ENCODE measurements around the gene ROMO1.
"Not testable (repeated sequence)": the region's sequence is repeated elsewhere in the genome, so short reads cannot be mapped to it uniquely, and the experiment has no call there.

Gene ROMO1

GRCh38 chr20:35731862-35732643, 32.8 kb downstream of the ROMO1 start:
- no peak for DNase-seq

GRCh38 chr20:35732644-35732982, 33.4 kb downstream of the ROMO1 start:
- DNase-seq = no peak

DNA sequence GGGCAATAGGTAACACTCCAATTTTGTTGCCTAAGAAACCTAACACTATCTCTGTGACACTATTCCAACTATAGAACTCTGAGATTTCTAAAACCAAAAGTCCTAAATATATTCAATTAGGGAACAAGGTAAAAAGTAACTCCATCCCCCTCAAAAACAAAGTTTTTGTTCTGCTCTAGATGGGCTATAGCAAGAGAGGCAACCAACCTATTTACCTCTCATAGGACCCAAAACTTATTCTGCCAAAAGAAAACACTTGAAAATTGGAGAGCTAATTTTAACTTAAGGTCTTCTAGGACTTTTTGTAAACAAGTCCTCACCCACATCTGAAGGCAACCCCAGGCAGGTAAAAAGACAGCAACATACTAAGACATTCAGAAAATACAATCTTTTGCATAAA, 35.2 kb downstream of the ROMO1 start:
- no peak for DNase-seq

GRCh38 chr20:35734777-35735649, 35.8 kb downstream of the ROMO1 start:
- no peak for DNase-seq

DNA sequence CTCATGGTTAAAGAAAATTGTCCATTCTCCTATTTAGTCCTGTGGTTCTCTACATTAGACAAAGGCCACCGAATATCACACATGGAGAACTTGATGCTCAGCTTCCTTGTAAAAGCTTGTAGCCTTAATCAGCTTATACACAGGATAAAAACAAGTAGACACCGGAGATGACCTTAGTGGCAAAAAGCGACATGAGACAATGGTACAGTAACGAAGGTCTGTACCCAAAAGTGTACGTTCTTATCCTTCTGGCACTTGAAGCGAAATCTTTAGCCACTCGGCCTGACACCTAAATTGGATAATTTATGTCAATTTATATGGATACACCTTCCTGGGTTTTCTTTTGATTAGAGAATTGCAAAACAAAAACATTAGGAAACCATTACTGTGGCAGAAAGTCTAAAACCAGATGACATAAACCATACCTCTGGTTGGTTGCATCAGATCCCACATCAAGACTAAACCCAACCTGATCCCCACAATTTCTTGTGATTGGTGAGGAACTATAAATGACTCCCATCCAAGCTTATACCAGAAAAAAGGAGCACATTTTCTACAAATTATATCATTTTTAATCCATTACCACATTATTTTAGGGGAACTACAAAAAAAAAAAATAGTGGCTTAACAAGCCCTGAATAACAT, 36.7 kb downstream of the ROMO1 start:
- no peak for DNase-seq

DNA sequence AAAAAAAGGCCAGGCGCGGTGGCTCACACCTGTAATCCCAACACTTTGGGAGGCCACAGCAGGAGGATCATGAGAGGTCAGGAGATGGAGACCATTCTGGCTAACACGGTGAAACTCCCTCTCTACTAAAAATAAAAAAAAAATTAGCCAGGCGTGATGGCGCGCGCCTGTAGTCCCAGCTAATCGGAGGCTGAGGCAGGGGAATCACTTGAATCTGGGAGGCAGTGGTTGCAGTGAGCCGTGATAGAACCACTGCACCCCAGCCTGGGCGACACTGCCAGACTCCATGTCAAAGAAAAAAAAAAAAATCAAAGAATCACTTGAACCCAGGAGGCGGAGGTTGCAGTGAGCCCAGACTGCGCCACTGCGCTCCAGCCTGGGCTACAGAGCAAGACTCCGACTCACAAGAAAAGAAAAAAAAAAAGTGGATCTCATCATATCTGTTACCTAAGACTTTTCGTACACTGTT, 38.7 kb downstream of the ROMO1 start:
- no peak for DNase-seq

DNA sequence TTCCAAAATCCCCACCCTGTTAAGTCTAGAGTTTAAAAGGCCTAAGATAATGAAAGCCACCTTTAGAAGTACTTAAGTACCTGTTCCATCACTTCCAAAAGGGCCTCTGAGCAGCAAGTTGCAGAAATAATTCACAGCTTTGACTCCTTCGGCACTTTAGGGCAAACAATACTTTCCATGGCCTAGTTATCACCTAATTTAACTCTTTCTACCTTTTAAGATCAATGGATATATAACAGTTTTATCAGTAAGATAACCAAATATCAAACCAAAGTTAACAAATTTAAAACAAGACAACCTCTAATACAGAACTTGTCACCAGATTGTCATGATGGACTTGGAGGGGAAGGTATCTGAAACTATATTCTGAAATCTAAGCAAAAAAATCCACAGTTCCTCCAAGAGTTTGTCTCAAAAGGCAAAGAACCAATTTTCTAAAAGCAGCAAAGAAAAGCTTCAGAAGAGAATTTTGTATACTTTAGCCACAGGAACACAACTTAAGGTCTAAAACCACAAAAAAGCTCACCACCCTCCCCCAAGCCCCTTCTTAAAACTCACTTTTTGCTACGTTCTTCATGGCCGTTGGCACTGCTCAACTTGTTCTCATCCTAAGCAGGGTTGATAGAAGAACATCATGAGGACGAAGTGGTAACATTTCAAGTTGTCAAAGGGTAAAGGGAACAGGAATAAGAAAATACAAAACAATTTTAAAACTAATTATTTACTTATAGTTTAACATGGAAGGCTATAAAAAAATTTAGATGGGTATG, 39.4 kb downstream of the ROMO1 start:
- DNase-seq = no peak

GRCh38 chr20:35739294-35740163, 40.3 kb downstream of the ROMO1 start:
- no peak for DNase-seq

DNA sequence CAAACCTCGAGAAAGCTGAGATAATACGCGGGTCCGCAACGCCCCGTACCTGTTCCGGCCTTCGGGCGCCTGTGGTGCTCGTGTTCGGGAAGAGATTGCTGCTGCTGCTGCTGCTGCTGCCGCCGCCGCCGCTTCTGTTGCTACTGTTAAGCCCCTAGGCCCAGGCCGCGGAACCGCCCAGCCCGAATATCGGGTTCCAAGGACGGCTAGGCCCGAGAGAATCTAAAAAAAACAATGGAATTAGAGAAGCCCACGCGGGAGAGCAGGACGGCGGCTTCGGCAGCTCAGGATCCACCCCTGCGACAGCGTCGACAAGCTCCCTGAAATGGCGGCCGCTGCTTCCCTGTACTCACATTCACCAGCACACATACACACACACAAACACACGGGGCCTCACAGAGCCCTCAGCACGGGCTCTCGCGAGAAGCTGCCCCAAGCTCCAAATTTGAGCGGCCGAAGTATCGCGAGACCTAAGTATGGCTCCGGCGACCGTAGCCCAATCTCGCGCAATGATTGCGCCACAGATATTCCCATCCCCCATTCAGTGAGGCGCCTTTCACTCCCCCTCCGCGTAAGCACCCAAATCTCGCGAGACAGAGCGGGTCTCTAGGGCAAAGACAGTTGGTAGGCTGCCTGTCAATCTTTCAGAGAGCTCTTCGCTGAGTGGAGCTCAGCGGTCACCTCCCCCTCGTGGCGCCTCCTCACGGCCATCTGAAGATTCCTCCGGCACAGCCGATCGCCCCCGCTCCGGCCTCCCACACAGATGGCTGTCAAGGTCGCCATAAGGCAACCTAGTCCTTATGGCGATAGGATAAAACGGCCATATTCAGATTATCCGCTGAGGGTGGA, 42.9 kb downstream of the ROMO1 start, which contains the start of gene RBM39:
RBM39 (minus strand) TSS at position 369 of the 849 bp plus-strand sequence. CDS start 1,386 bp downstream, outside the sequence.
- peak; percentile 100 for DNase-seq

GRCh38 chr20:35742741-35743523, 43.7 kb downstream of the ROMO1 start:
- peak; percentile 42 for DNase-seq

- no peak for DNase-seq
Measured at GRCh38 chr20:35743693-35744491, 44.7 kb downstream of the ROMO1 start.

DNA sequence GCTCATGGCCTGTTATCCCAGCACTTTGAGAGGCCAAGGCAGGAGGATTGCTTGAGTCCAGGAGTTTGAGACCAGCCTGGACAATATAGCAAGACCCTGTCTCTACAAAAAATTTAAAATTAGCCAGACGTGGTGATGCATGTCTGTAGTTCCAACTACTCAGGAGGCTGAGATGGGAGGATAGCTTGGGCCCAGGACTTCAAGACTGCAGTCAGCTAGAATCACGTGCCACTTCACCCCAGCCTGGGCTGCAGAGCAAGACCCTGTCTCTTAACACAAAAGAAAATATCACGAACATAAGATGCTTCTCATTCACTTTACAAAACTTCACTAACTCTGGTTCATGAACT, 45.3 kb downstream of the ROMO1 start:
- DNase-seq = not testable (repeated sequence)
